Gastrocnemius medialis (tissue), 4 donors: ENCODE results near the gene EXOC7.

ENCODE experiments used
- CTCF ChIP-seq, 5 experiments: fragments of 450-650 bp in 3 of 5; fragments of 200-600 bp in 2 of 5; sonication (generic) in 2 of 5; IDR thresholded peaks in 4 of 5; conservative IDR thresholded peaks in 1 of 5; 1 replicate in 4 of 5; 2 replicates in 1 of 5; pipeline ENCODE4 v1.5.1; 2016 to 2019; ENCODE audit warnings: antibody characterized with exemption in 5 of 5, mild to moderate bottlenecking in 3 of 5, moderate library complexity in 3 of 5
- POLR2A ChIP-seq, 2 donors: fragments of 450-650 bp; IDR thresholded peaks; one replicate each; pipeline ENCODE4 v1.6.1; 2017; ENCODE audit warnings: antibody characterized with exemption in 2 of 2, mild to moderate bottlenecking in 2 of 2, moderate library complexity in 2 of 2

- TF ChIP-seq CTCF (IDR thresholded peaks at IDR 0.05 in 4 of 5, conservative IDR thresholded peaks at IDR 0.05 in 1 of 5) (no peak), POLR2A (IDR thresholded peaks at IDR 0.05) (no peak)
Measured at GRCh38 chr17:76102944-76103273, 678 bp downstream of the EXOC7 start.
